SKM-1 (cell line): ENCODE data around the gene OR51A2.
"Not testable (repeated sequence)": the region's sequence is repeated elsewhere in the genome, so short reads cannot be mapped to it uniquely, and the experiment has no call there.

Experiments
- DNase-seq: peaks from one replicate; lab custom pipeline; 2025; ENCODE audit not compliant: unreplicated experiment; lab: John Stamatoyannopoulos, UW

Gene OR51A2

GRCh38 chr11:4955613-4956012 lies at the start of gene OR51A2:
Gene OR51A2 (minus strand): TSS chr11:4955713. CDS start chr11:4955713, 0 bp downstream.
- not testable (repeated sequence) for DNase-seq

GRCh38 chr11:5004424-5005274 lies 49.1 kb upstream of the OR51A2 start:
- DNase-seq: peak; percentile 21

- DNase-seq: no peak
Measured at GRCh38 chr11:4994551-4994950, 39.0 kb upstream of the OR51A2 start, which contains the start of gene OR51L1. Gene OR51L1 (plus strand): TSS chr11:4994851. CDS start chr11:4998983, 4,132 bp downstream.

- DNase-seq: no peak
Measured at GRCh38 chr11:4991060-4991459, 35.5 kb upstream of the OR51A2 start.

GRCh38 chr11:4983841-4984240 lies 28.3 kb upstream of the OR51A2 start:
- DNase-seq: no peak

GRCh38 chr11:4982678-4983077 lies 27.2 kb upstream of the OR51A2 start:
- DNase-seq: no peak

GRCh38 chr11:4979036-4979435 lies 23.5 kb upstream of the OR51A2 start:
- DNase-seq: no peak

- no peak for DNase-seq
Measured at GRCh38 chr11:4975436-4975835, 19.9 kb upstream of the OR51A2 start.

GRCh38 chr11:4962816-4963215 lies 7.3 kb upstream of the OR51A2 start:
- no peak for DNase-seq

GRCh38 chr11:4960877-4961276 lies 5.4 kb upstream of the OR51A2 start:
- DNase-seq: no peak

- no peak for DNase-seq
Measured at GRCh38 chr11:4957396-4957795, 1.9 kb upstream of the OR51A2 start.

- DNase-seq: no peak
Measured at GRCh38 chr11:4947505-4947904, 8.0 kb downstream of the OR51A2 start, which contains the start of gene OR51A4. Gene OR51A4 (minus strand): TSS chr11:4947605. CDS start chr11:4947100, 505 bp downstream.

- no peak for DNase-seq
Measured at GRCh38 chr11:4936745-4937144, 18.8 kb downstream of the OR51A2 start.

GRCh38 chr11:4932751-4933150 lies 22.8 kb downstream of the OR51A2 start:
- no peak for DNase-seq

- DNase-seq: no peak
Measured at GRCh38 chr11:4926608-4927007, 28.9 kb downstream of the OR51A2 start.

GRCh38 chr11:4924239-4924638 lies 31.3 kb downstream of the OR51A2 start, which contains the start of gene OR51G1:
Gene OR51G1 (minus strand): TSS chr11:4924339. CDS start chr11:4924339, 0 bp downstream.
- no peak for DNase-seq

- no peak for DNase-seq
Measured at GRCh38 chr11:4922304-4922703, 33.2 kb downstream of the OR51A2 start.

- no peak for DNase-seq
Measured at GRCh38 chr11:4921796-4922195, 33.7 kb downstream of the OR51A2 start.

- DNase-seq: no peak
Measured at GRCh38 chr11:4919250-4919649, 36.3 kb downstream of the OR51A2 start, which contains the start of gene OR51G2. Gene OR51G2 (minus strand): TSS chr11:4919350. CDS start chr11:4915663, 3,687 bp downstream.

GRCh38 chr11:4916581-4916980 lies 38.9 kb downstream of the OR51A2 start:
- no peak for DNase-seq
